Stimulated activated CD8-positive, alpha-beta memory T cell treated with anti-CD3 and anti-CD28 coated beads, Interleukin-12 subunit alpha, Interleukin-12 subunit beta, amount 100 ng/mL, for 4 hours (primary cell): ENCODE measurements around the gene GABPA.
"Not testable (repeated sequence)": the region's sequence is repeated elsewhere in the genome, so short reads cannot be mapped to it uniquely, and the experiment has no call there.

Experiments
- DNase-seq: peaks from one replicate; pipeline ENCODE4 v3.0.0-alpha.2; 2020; ENCODE audit warnings: low read depth

The GABPA gene

DNA sequence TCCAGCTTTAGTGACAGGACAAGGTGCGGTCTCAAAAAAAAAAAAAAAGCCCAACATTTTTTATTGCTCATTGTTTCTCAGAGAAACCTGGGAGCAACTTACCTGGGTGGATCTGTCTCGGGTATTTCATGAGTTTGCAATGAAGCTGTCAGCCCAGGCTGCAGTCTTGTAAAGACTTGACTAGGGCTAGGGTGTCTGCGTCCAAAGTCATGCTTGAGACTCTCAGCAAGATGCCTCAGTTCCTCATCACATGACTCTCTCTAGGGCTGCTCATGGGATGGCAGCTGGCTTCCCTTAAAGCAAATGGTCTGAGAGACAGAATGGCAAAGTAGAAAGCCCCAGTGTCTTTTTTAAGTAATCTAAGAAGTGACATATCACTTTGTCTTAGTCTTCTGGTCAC lies 8.1 kb downstream of the GABPA start:
- DNase-seq = no peak

DNA sequence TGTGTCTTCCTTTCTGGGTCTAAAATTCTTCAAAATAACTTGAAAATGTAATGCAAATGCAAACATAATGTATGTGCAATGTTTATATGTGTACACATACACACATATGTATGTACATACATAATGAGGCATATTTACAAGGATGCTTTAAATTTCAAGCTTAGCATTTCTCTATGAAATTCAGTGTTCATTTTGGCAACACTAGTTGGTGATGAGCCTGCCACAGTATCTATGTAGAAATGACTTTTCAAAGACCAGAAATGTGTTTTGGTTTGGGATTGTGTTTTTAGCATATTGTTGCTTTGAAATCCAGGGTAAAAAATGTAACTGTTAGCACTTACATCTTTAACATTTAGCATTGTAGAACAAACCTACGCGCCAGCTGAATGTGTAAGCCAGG lies 10.1 kb downstream of the GABPA start:
- no peak for DNase-seq

DNA sequence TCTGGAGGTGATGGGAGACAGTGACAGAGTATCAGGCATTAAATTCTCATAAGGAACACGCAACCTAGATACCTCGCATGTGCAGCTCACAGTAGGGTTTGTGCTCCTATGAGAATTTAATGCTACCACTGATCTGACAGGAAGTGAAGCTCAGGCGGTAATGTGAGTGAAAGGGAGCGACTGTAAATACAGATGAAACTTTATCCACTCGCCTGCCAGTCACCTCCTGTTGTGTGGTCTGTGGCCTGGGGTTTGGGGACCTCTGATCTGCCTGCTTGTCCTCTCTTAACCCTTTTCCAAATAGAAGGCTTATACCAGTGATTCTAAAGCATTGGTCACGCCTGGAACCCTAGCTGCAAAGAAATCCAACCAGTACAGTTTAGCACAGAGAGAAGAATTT lies 15.3 kb downstream of the GABPA start:
- no peak for DNase-seq

DNA sequence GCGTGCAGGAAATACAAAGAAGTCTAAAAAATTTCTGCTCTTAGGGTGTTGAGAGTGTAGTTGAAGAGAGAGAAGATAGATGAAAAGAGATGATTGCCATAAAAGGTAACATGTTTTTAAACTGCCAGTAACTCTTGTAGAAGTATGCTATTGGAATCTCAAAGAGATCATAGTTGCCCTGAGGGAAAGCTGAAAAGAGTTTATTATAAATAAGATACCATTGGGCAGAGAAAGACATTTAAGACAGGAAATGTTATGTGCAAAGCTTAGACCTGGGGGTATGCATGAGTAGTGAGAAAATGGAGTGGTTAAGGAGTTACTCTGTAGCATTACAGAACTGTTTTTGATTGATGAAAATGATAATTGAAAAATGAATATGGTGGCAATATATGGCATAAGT lies 17.6 kb downstream of the GABPA start:
- DNase-seq = no peak

DNA sequence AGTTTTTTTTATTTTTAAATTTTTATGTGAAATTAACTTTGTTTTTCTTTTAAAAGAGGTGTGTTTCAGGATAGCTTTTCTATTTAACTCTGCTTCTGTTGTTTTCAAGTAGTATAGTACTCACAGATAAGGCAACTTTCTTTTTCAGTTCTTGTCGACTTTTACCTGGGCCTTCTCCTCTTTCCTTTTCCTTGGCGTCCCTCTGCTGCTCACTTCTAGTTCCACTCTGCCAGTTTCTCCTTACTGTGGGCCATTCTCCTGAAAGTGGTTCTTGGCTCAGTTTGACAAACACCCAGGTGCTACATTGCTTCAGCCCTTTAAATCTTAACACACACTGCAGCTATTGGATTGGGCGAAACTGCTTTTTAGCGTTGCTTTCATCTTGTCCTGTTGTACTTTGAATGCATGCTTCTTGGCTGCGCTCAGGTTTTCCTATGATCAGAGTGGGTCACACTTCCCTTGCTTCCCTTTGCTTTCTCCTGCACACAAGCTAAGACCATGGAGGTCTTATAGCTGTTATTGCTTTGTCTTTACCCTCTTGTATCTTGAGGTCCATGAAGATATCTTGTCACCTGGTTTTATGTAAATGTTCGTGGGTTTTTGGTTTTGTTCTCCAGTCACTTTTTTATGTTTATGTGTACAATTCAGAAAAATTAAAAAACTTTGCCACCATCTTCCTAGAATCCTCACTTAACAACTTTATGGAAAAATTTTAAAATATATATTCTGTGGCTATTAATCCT lies 21.6 kb downstream of the GABPA start:
- no peak for DNase-seq

DNA sequence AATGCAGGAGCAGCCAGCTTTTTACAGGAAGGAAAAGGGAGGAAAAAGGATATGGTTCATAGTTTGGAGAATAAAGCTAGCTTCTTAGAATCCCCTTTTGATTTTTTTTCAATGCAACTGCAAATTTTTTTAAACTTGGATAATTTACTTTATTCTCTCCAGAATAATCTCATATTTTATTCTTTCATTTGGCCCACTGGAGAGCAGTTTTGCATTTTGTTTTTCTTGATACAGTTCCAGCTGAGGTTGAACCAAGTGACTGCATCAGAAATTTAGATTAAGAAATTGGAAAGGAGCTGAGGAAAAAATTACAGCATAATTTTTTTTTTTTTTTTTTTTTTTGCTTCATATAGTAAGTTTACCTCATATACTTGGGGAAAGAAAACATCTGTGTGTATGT lies 22.8 kb downstream of the GABPA start:
- no peak for DNase-seq

DNA sequence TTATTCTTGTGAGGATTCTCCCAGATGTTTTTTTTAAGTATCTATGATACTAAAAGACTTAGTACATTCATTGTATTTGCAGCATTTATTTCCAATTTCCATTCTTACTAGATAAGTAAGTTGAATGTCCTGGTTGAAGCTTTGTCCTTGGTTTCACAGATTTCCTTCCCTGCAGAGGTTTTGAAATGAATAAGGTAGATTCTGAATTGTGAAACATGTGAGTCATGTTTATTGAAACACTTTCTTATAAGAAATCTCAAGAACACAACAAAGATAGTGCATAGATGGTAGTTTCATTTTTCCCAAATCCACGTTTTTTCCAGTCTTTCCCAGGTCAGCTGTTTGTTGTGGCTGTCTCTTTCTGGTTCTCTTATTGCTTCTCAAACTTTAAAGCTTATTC lies 24.8 kb downstream of the GABPA start:
- DNase-seq = no peak

DNA sequence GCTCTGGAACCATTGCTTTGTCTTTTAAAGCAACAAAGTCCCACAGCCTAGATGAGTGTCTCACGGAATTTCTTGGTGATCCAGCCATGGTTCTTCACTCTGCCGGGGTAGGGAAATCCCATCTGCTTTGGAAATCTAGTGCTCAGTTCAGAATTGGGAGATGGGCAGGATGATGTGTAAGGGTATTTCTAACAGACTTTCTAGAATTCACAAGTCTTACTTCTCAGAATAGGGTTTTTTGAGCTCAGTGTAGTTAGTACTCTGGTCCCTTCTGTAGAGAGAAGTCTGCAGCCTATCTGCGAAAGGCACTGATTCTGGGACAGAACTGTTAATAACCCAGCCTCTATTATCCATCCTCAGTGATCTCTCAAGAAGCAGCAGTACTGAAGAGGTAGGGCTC lies 25.3 kb downstream of the GABPA start:
- DNase-seq = no peak

DNA sequence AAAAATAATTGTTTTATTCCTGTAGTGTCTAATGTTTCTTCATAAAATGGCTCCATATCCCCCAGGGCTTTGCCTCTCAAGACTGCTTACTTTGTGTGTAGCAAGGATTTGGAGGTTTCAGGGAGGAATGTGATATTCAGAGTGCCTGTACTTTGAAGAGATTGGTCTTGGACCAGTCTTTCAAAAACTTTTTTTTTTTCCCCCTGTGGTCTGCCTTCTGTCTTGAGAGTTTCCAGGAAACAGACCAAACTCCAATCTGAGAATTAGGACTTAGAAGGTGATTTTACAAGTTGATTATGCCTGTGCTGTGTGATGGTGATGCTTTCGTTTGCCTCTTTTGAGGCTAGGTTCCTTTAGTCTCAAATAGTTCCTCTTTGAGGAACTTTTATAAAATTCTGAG lies 25.9 kb downstream of the GABPA start:
- DNase-seq = no peak

DNA sequence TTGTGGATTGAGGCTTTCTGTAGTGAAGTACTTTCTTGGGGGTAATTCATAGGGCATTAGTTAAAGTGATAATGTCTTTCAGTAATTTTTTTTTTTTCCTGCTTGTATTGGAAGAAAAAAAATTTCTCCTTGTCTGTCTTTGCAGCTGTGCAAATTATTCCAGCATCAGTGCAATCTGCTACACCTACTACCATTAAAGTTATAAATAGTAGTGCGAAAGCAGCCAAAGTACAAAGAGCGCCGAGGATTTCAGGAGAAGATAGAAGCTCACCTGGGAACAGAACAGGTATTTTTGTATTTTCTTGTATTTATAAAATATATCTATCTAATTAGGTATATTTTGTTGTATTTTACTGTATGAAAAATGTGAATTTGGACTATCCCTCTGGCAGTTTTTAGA lies 29.3 kb downstream of the GABPA start:
- DNase-seq = no peak

DNA sequence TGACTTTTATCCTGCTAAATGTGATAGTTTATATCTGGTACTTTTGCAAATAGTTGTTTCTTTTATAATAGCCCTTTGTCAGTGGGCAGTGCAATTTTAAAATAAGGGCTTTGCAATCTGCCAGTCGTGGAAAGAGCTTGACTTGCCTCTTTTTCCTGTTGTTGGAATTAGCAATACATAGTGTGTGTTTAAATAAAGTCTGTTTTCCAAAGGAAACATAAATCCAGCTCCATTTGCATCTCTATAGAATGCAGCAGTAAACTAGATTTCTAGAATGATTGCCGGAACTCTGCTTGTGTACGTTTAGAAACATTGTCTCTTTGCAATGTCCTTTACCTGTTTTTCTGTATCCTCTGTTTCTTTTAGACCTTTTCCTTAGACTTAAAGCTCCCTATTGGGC lies 33.1 kb downstream of the GABPA start:
- DNase-seq = no peak

DNA sequence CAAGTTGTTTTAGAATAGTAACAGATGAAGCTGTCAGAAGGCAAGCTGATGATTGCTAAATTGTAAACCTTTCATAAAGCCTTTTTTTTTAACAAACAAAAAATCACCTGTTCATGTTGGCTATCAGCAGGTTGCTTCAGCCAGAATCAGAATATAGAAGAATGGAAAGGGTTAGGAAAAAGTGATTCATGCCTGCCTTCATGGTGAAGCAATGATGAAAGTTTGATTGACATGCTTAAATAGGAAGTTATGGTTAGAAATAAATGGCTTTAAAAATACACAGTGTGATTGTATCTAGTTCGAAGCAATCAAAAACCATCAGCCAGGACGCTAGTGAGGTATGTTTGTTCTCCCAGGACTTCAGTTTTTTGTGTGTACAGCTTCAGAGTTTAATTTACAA lies 37.9 kb downstream of the GABPA start:
- no peak for DNase-seq

DNA sequence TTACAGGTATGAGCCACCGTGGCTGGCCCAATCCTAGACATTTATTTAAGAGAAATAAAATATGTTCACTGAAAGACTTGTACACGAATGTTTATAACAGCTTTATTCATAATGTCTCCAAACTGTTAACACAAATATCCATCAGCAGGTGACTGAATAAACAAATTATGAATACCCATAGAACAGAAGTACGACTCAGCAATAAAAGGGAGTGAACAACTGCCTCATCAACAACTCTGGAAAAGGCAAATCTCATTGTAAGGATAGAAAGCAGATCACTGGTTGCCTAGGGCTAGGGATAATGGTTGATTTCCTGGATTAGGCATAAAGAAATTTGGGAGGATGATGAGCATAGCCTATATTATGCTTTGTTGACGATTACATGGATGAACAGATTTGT lies 41.7 kb downstream of the GABPA start:
- DNase-seq = no peak

DNA sequence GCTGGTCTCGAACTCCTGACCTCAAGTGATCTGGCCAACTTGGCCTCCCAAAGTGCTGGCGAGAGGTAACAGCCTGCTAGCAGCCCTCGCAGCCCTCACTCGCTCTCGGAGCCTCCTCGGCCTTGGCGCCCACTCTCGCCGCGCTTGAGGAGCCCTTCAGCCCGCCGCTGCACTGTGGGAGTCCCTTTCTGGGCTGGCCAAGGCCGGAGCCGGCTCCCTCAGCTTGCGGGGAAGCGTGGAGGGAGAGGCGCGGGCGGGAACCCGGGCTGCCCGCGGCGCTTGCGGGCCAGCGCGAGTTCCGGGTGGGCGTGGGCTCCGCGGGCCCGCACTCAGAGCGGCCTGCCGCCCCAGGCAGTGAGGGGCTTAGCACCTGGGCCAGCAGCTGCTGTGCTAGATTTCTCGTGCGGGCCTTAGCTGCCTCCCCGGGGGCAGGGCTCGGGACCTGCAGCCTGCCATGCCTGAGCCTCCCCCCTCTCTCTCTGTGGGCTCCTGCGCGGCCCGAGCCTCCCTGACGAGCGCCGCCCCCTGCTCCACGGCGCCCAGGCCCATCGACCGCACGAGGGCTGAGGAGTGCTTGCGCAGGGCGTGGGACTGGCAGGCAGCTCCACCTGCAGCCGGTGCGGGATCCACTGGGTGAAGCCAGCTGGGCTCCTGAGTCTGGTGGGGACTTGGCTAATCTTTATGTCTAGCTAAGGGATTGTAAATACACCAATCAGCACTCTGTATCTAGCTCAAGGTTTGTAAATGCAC lies 43.5 kb downstream of the GABPA start:
- DNase-seq = not testable (repeated sequence)

DNA sequence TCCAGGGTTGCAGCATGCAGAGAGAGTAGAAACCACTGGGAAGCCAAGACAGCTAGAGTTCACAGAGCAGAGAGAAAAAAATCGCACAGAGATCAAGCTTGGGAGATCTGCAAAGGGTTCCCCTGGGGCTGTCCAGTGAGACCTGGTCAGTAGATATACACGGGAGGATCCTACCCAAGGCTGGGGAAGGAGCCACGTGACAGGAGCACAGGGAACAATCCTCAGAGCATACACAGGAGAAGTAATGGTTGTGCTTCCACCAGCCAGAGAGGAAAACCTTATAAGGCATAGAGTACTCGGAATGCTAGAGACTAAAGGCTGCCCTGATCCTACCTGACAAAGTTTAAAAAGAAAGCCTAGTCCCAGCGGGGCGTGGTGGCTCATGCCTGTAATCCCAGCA lies 53.9 kb downstream of the GABPA start:
- DNase-seq = no peak

DNA sequence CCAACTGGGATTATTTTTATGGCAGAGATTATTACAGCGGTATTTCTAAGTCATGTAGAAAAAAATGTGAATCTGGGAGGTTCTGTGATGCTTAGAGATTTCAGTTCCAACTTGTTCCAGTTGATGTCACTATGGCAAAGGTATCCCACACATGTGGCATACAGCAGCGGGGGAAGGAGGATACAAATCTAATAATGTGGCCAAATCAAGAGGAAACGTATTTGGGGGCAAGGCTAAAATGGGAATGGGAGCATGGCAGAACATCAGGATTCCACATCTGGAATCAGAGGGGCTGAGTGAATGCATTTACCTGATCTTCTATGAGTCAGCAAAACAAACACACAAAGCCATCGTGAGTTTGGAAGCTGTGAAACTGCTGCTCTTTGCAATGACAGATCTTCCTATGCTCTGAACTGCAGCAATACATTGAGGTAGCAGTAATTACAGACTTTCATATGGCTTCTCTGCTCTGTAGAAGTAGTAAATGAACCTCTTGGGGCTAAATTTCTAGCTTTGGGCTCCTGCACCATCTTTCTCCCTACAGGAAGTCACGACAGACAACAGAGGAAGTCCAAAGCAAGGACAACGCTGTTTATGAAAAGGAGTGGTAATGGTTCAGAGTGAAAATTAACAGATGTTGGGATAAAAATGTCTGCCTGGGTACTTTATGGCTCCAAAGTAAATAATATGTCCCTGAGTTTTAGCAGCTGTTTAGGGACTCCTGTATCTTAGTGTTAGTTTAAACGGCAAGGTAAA lies 55.5 kb downstream of the GABPA start:
- no peak for DNase-seq

DNA sequence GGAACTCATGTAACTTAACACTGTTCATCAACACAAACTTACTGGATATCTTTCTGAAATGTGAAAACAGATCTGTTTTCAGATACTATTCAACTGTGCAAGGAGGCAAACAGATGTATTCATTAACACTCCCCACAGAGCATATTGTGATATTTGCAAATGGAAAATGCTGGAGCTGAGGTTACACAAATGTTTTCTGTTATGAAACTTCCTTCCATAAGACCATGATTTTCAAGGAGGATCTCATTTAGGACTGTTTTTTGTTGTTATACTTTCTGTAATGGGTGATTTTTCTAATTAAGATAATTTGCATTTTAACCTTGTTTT lies 56.1 kb downstream of the GABPA start:
- no peak for DNase-seq

DNA sequence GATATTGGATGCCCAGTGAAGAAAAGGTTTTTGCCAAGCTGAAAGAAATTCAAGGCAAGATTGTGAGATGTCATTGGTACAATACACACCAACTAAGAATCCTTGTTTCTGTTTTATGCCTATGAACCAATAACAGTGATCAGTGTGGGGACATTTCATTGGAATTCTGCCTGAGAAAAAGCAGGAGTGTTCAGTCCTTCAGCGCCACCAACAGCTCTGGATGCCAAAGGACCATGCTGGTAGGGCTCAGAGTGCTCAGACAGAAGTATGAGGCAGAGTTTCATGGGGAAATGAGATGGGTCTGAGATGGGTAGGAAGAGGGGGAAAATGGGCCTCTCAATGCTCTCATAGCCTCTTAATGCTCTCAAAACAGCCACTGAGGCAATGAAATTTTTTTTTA lies 56.5 kb downstream of the GABPA start:
- no peak for DNase-seq

DNA sequence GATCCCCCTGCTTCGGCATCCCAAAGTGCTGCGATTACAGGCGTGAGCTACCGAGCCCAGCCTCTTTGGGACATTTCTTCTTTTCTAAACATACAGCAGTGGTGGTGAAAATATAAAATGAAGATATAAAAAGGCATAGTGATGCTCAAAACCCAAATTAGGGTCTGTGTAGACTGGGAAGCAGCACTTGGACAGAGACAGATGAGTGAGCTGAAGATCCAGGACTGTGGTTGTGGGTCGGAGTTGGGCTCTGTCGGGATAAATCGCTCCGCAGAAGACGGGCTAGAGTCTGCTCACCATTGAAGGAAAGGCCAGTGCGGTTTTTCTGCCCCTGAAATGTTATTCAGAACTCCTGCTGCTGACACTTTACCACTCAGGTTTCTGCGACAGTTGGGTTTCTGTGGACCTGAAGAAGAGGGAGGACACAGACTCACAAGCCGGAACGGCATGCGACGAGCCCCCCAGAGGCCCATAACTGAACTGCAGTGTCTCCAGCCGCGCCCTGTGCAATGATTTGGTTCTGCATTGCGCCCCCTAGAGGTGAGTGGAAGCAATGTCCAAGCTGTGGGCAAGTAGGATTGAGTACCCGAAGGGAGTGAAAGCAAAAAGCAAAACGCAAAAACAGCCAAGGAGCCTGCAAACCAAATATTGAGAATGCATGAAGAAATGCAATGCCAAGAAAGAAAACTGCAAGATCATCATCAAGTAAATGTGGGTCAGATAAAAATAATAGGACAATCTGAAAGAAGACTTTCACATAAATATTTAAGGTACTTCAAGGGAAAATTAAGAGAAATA lies 66.6 kb downstream of the GABPA start:
- peak; percentile 62 for DNase-seq

DNA sequence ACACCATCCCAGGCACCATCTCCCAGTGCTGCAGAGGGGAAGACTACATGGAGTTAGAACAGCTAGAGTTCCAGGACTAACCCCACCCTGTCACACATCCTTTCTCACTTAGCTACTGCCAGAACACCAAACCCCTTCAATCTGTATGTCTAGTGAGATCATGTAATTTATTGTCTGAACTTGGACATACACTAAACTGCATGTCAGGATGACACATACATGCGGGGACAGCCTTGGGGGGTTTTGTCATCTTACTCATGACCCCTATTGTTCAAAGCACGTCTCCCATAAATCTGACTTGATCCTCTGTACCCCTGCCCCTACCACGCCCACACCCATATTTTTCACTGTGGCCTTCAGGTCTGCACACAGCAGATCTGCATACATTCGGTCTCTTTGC lies 71.3 kb downstream of the GABPA start:
- no peak for DNase-seq

DNA sequence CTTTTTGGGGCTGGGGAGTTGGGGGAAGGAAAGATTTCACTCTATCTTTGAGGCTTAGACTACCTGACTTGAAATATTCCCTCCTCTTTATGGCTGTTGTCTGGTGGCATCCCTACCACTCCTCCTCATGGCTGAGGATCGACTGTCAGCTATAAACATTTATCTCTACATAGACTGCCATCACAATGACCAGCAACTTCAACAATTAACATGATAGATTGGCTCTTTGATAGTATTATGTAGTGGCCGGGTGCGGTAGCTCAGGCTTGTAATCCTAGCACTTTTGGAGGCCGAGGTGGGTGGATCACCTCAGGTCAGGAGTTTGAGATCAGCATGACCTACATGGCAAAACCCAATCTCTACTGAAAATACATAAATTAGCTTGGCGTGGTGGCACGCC lies 72.4 kb downstream of the GABPA start:
- no peak for DNase-seq

DNA sequence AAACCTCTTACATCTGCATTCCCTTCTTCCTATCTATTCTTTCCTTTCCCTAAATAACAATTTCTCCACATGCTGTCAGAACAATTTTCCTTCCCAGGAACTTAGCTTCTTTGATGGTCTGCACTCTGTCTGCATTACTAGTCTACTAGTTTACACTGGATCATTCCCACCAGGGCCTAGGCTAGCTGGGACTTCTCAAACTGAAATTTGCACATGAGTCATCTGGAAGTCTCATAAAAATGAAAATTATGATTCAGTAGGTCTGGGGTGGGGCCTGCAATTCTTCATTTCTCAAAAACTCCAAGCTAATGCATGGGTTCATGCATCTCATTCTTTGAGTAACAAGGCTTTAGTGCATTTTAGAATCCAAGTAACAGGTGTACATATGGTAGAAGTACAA lies 74.2 kb downstream of the GABPA start:
- DNase-seq = no peak

DNA sequence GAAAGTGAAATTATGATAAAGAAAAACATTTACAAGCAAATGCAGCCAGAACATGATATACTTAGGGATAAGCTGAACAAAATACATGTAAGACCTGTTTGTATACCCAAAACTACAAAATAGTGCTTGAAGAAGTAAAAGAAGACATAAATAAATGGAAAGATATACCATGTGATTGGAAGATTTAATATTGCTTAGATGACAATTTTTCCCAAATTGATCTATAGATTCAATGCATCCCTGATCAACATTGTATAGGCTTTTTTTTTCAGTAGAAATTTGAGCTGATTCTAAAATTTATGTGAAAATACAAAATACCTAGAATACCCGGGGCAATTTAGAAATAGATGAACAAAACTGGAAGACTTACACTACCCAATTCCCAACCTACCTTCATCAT lies 76.4 kb downstream of the GABPA start:
- no peak for DNase-seq
